H9 (cell line): ENCODE results near the gene ANKRD34B. TPM values are rescaled to one million over a fixed set of nuclear protein-coding genes. Genes with fewer than 3 reads are reported as not detected.

ENCODE experiments used
- DNase-seq: peaks from one replicate; pipeline ENCODE4 v3.0.0-alpha.2; 2017
- H2AFZ ChIP-seq: one replicate; pipeline ENCODE4 v1.6.1; 2013; ENCODE audit warnings: mild to moderate bottlenecking, low read length, control low read depth, moderate library complexity
- H2AK5ac ChIP-seq: 2 replicates; pipeline ENCODE4 v1.6.1; 2013; ENCODE audit warnings: low read length, control low read depth, mixed read lengths; ENCODE audit not compliant: insufficient read length
- H2BK120ac ChIP-seq: one replicate; pipeline ENCODE4 v1.6.1; 2013; ENCODE audit warnings: low read depth, mild to moderate bottlenecking, low read length, control low read depth, inconsistent platforms; ENCODE audit not compliant: poor library complexity, severe bottlenecking
- H2BK12ac ChIP-seq: 2 replicates; pipeline ENCODE4 v1.6.1; 2013; ENCODE audit warnings: low read length, control low read depth, mixed read lengths, low read depth; ENCODE audit not compliant: insufficient read length
- H2BK15ac ChIP-seq: 2 replicates; pipeline ENCODE4 v1.6.1; 2013; ENCODE audit warnings: low read depth, low read length, control low read depth
- H2BK20ac ChIP-seq: one replicate; pipeline ENCODE4 v1.6.1; 2013; ENCODE audit warnings: low read depth, mild to moderate bottlenecking, low read length, control low read depth, inconsistent platforms; ENCODE audit not compliant: poor library complexity, severe bottlenecking
- H2BK5ac ChIP-seq: 2 replicates; pipeline ENCODE4 v1.6.1; 2013; ENCODE audit warnings: low read length, control low read depth, mixed read lengths; ENCODE audit not compliant: insufficient read length
- H3K14ac ChIP-seq: 2 replicates; pipeline ENCODE4 v1.6.1; 2013; ENCODE audit warnings: low read length, control low read depth; ENCODE audit not compliant: insufficient read depth
- H3K18ac ChIP-seq: 2 replicates; pipeline ENCODE4 v1.6.1; 2013; ENCODE audit warnings: low read depth, mild to moderate bottlenecking, mixed read lengths, low read length, control low read depth; ENCODE audit not compliant: insufficient read length
- H3K23ac ChIP-seq: 2 replicates; pipeline ENCODE4 v1.6.1; 2013; ENCODE audit warnings: low read length, control low read depth, mixed read lengths, low read depth; ENCODE audit not compliant: insufficient read length
- H3K23me2 ChIP-seq: 2 replicates; pipeline ENCODE4 v1.6.1; 2013; ENCODE audit warnings: low read depth, mild to moderate bottlenecking, mixed read lengths, low read length, control low read depth; ENCODE audit not compliant: insufficient read length, poor library complexity, severe bottlenecking
- H3K27ac ChIP-seq: 2 replicates; pipeline ENCODE4 v1.5.1; 2013; ENCODE audit warnings: low read length, control low read depth, mixed read lengths, low read depth; ENCODE audit not compliant: insufficient read length
- H3K27me3 ChIP-seq: 2 replicates; pipeline ENCODE4 v1.6.1; 2013; ENCODE audit warnings: low read length, control low read depth, inconsistent platforms; ENCODE audit not compliant: insufficient read depth
- H3K4ac ChIP-seq: 2 replicates; pipeline ENCODE4 v1.6.1; 2013; ENCODE audit warnings: low read depth, mild to moderate bottlenecking, control low read depth, inconsistent platforms, low read length, moderate library complexity
- H3K4me1 ChIP-seq: 2 replicates; pipeline ENCODE4 v1.6.1; 2013; ENCODE audit warnings: low read length, control low read depth, inconsistent platforms; ENCODE audit not compliant: insufficient read depth
- H3K4me2 ChIP-seq: 2 replicates; pipeline ENCODE4 v1.6.1; 2013; ENCODE audit warnings: low read length, control low read depth, mixed read lengths; ENCODE audit not compliant: insufficient read length, insufficient read depth
- H3K56ac ChIP-seq: 2 replicates; pipeline ENCODE4 v1.6.1; 2013; ENCODE audit warnings: low read depth, mild to moderate bottlenecking, mixed read lengths, low read length, control low read depth; ENCODE audit not compliant: insufficient read length
- H3K79me1 ChIP-seq: 2 replicates; pipeline ENCODE4 v1.6.1; 2013; ENCODE audit warnings: low read depth, mild to moderate bottlenecking, moderate library complexity, low read length, control low read depth, inconsistent platforms; ENCODE audit not compliant: insufficient read depth, poor library complexity, severe bottlenecking
- H3K79me2 ChIP-seq: 2 replicates; pipeline ENCODE4 v1.6.1; 2013; ENCODE audit warnings: low read length, control low read depth, inconsistent platforms; ENCODE audit not compliant: insufficient read depth
- H3K9ac ChIP-seq: 2 replicates; pipeline ENCODE4 v1.6.1; 2013; ENCODE audit warnings: low read length, control low read depth, mixed read lengths; ENCODE audit not compliant: insufficient read length; ENCODE audit errors: extremely low read depth
- H3K9me3 ChIP-seq: one replicate; pipeline ENCODE4 v1.6.1; 2013; ENCODE audit warnings: low read depth, low read length, inconsistent platforms; ENCODE audit not compliant: control insufficient read depth
- H3T11ph ChIP-seq: one replicate; pipeline ENCODE4 v1.6.1; 2013; ENCODE audit warnings: mild to moderate bottlenecking, low read length, control low read depth, inconsistent platforms
- H4K20me1 ChIP-seq: one replicate; pipeline ENCODE4 v1.6.1; 2013; ENCODE audit not compliant: control insufficient read depth, insufficient read length, insufficient read depth
- H4K5ac ChIP-seq: 2 replicates; pipeline ENCODE4 v1.6.1; 2013; ENCODE audit warnings: low read depth, mild to moderate bottlenecking, mixed read lengths, low read length, control low read depth; ENCODE audit not compliant: insufficient read length
- H4K8ac ChIP-seq: replicated peaks from 2 replicates; pipeline ENCODE4 v1.6.1; 2013; ENCODE audit warnings: low read length, control low read depth, mixed read lengths, low read depth; ENCODE audit not compliant: insufficient read length
- H4K91ac ChIP-seq: 2 replicates; pipeline ENCODE4 v1.6.1; 2013; ENCODE audit warnings: low read depth, mild to moderate bottlenecking, moderate library complexity, mixed read lengths, low read length, control low read depth; ENCODE audit not compliant: insufficient read length
- H3K27ac Mint-ChIP-seq, 3 experiments: 2 replicates in 2 of 3; 3 replicates in 1 of 3; pipeline ENCODE4 v1.8.0; 2020 to 2021; ENCODE audit warnings: mixed read lengths in 3 of 3, mild to moderate bottlenecking in 1 of 3, moderate library complexity in 1 of 3
- H3K27me3 Mint-ChIP-seq: 2 replicates; pipeline ENCODE4 v1.8.0; 2021; ENCODE audit warnings: low read depth, mild to moderate bottlenecking, moderate library complexity, mixed read lengths
- H3K36me3 Mint-ChIP-seq, 3 experiments: 2 replicates in 2 of 3; 3 replicates in 1 of 3; pipeline ENCODE4 v1.8.0; 2020 to 2021; ENCODE audit warnings: low read depth in 3 of 3, mixed read lengths in 3 of 3; ENCODE audit not compliant: insufficient read depth in 1 of 3
- H3K4me1 Mint-ChIP-seq, 2 experiments: 2 replicates each; pipeline ENCODE4 v1.8.0; 2020; ENCODE audit warnings: mixed read lengths in 2 of 2
- H3K4me3 Mint-ChIP-seq, 2 experiments: 2 replicates in 1 of 2; 3 replicates in 1 of 2; pipeline ENCODE4 v1.8.0; 2020 to 2021; ENCODE audit warnings: mild to moderate bottlenecking in 2 of 2, mixed read lengths in 2 of 2, moderate library complexity in 1 of 2
- H3K9me3 Mint-ChIP-seq, 2 experiments: 2 replicates in 1 of 2; 3 replicates in 1 of 2; pipeline ENCODE4 v1.8.0; 2020; ENCODE audit warnings: mild to moderate bottlenecking in 2 of 2, mixed read lengths in 2 of 2, moderate library complexity in 1 of 2
- CTCF ChIP-seq: fragments of 200-600 bp; sonication (generic); conservative IDR thresholded peaks from 3 replicates; pipeline ENCODE4 v1.8.0; 2021; ENCODE audit warnings: antibody characterized with exemption, mild to moderate bottlenecking
- WGBS: extraction: QIAGEN DNeasy Blood & Tissue Kit; methylation state at CpG from one replicate; pipeline ENCODE4 v1.1.7; 2013; ENCODE audit warnings: missing lambda C conversion rate, low lambda C conversion rate, mixed read lengths; ENCODE audit not compliant: insufficient read length; ENCODE audit errors: extremely low coverage; 5-methylcytosine and 5-hydroxymethylcytosine counted together
- total RNA-seq: library from RNA; stranded (reverse); gene quantifications from 2 replicates; pipeline ENCODE4 v1.2.1, GENCODE V29; 2021

Gene ANKRD34B
- total RNA-seq, 1 experiment from 2014 or later, result 0.72 TPM

DNA sequence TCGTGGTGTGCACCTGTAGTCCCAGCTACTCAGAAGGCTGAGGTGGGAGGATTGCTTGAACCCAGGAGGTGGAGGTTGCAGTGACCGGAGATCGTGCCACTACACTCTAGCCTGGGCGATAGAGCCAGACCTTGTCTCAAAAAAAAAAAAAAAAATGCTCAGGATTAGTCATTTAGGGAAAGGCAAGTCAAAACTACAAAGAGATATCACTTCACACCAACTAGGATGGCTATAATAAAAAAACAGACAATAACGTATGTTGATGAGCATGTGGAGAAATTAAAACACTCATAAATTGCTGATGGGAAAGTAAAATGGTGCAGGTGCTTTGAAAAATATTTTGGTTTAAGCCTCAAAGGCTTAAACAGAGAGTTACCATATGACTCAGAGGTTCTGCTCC, 6.3 kb upstream of the ANKRD34B start:
- Histone ChIP-seq H3K79me1 (no peaks in the 10 kb centered on the region), H3K27me3 (no peaks in the 10 kb centered on the region), H3K9me3 (no peaks in the 10 kb centered on the region), H3K18ac (no peak overlapping the region), H2BK15ac (no peak overlapping the region), H3K4me2 (no peak overlapping the region), H3K56ac (no peak overlapping the region), H3K23me2 (no peaks in the 10 kb centered on the region), H2AK5ac (no peak overlapping the region), H2BK20ac (no peak overlapping the region), H3K23ac (no peak overlapping the region), H3K14ac (no peak overlapping the region), H2BK5ac (no peak overlapping the region), H2BK120ac (no peak overlapping the region), H3T11ph (no peak overlapping the region), H2AFZ (no peak overlapping the region), H3K27ac (no peak overlapping the region), H3K9ac (no peak overlapping the region), H3K4ac (no peak overlapping the region), H4K20me1 (no peaks in the 10 kb centered on the region), H4K91ac (no peak overlapping the region), H3K79me2 (no peaks in the 10 kb centered on the region), H4K5ac (no peak overlapping the region), H2BK12ac (no peak overlapping the region), H3K4me1 (no peaks in the 10 kb centered on the region), H4K8ac (no peak overlapping the region)
- no CpG with 5 or more reads among the region's 5 CpGs for WGBS
- no peak for DNase-seq
- Mint-ChIP-seq H3K9me3 (peaks cover 0 to 2% of the 10 kb centered on the region in 2 experiments; a peak in 1 of 5 replicates), H3K27me3 (peaks cover 48% of the 10 kb centered on the region), H3K4me1 (peaks cover 0 to 8% of the 10 kb centered on the region in 2 experiments; a peak in 1 of 4 replicates), H3K36me3 (no peaks in the 10 kb centered on the region), H3K27ac (no peak overlapping the region), H3K4me3 (no peak overlapping the region)
- TF ChIP-seq CTCF, result no peak
